Ascending aorta (tissue), 2 donors: ENCODE results near the gene IKZF5. TPM values are rescaled to one million over a fixed set of nuclear protein-coding genes. Genes with fewer than 3 reads are reported as not detected.

Experiments
- DNase-seq, 2 donors: peaks; one replicate each; pipeline ENCODE4 v3.0.0-alpha.2; 2019; ENCODE audit warnings: low spot score in 2 of 2
- H3K27ac ChIP-seq, 2 donors: fragments of 200-600 bp; sonication (generic); one replicate each; pipeline ENCODE4 v1.5.1; 2016 to 2017; ENCODE audit warnings: mild to moderate bottlenecking in 1 of 2
- H3K27me3 ChIP-seq: fragments of 200-600 bp; sonication (generic); one replicate; pipeline ENCODE4 v1.5.1; 2017
- H3K36me3 ChIP-seq, 2 donors: fragments of 200-600 bp; sonication (generic); one replicate each; pipeline ENCODE4 v1.5.1; 2016
- H3K4me1 ChIP-seq, 2 donors: fragments of 200-600 bp; sonication (generic); one replicate each; pipeline ENCODE4 v1.5.1; 2016 to 2017; ENCODE audit warnings: mild to moderate bottlenecking in 1 of 2
- H3K4me3 ChIP-seq, 2 donors: fragments of 200-600 bp; sonication (generic); one replicate each; pipeline ENCODE4 v1.5.1; 2016 to 2017; ENCODE audit warnings: mild to moderate bottlenecking in 1 of 2
- H3K9me3 ChIP-seq, 2 donors: fragments of 200-600 bp; sonication (generic); one replicate each; pipeline ENCODE4 v1.5.1; 2016
- CTCF ChIP-seq, 3 experiments: fragments of 200-600 bp in 2 of 3; fragments of 450-650 bp in 1 of 3; sonication (generic) in 2 of 3; IDR thresholded peaks; one replicate each; pipeline ENCODE4 v1.5.1; 2016 to 2019; ENCODE audit warnings: antibody characterized with exemption in 3 of 3, mild to moderate bottlenecking in 1 of 3, moderate library complexity in 1 of 3
- intact Hi-C: fragments of 100-400 bp; cut with DNase I; formaldehyde crosslinking; loops from one replicate; pipeline ENCODE4 v1.15.1; 2023
- total RNA-seq: library from RNA; depleted of rRNA; stranded (reverse); fragments of >200 nt; gene quantifications from one replicate; pipeline ENCODE4 v1.1.0, GENCODE V29; 2016

Gene IKZF5
- total RNA-seq, 1 donor from 2014 or later = 4.3 TPM

GRCh38 chr10:123042708-123043408 is 34.3 kb upstream of the IKZF5 start:
- Histone ChIP-seq H3K36me3 (peaks cover 19 to 35% of the 10 kb centered on the region in 2 donors), H3K9me3 (no peaks in the 10 kb centered on the region), H3K4me1 (no peaks in the 10 kb centered on the region), H3K27me3 (no peaks in the 10 kb centered on the region), H3K4me3 (no peak overlapping the region), H3K27ac (no peak overlapping the region)
- no peak for DNase-seq
- intact Hi-C loops = loop anchor here (5.0 kb wide), 1 partner anchor 514 kb away; no protein-coding TSS in a partner anchor
- TF ChIP-seq CTCF (IDR thresholded peaks at IDR 0.05) = no peak

- no peak overlapping the region for H3K27ac ChIP-seq
- no peaks in the 10 kb centered on the region for H3K4me1 ChIP-seq
- DNase-seq = no peak
- H3K4me3 ChIP-seq = no peak overlapping the region
- no peak for TF ChIP-seq CTCF (IDR thresholded peaks at IDR 0.05)
- H3K27me3 ChIP-seq = no peaks in the 10 kb centered on the region
- H3K36me3 ChIP-seq = peaks cover 13 to 43% of the 10 kb centered on the region in 2 donors
- intact Hi-C loops = no loop called here
- H3K9me3 ChIP-seq = no peaks in the 10 kb centered on the region
Measured at GRCh38 chr10:123039632-123039930, 31.0 kb upstream of the IKZF5 start.

GRCh38 chr10:123038782-123039631 is 30.4 kb upstream of the IKZF5 start:
- H3K4me1 ChIP-seq = no peaks in the 10 kb centered on the region
- intact Hi-C loops = no loop called here
- H3K36me3 ChIP-seq = peaks cover 13 to 42% of the 10 kb centered on the region in 2 donors
- TF ChIP-seq CTCF (IDR thresholded peaks at IDR 0.05) = no peak
- no peaks in the 10 kb centered on the region for H3K27me3 ChIP-seq
- H3K9me3 ChIP-seq = no peaks in the 10 kb centered on the region
- H3K4me3 ChIP-seq = no peak overlapping the region
- DNase-seq = no peak
- H3K27ac ChIP-seq = no peak overlapping the region

- H3K36me3 ChIP-seq = peaks cover 6 to 24% of the 10 kb centered on the region in 2 donors
- H3K27me3 ChIP-seq = no peaks in the 10 kb centered on the region
- H3K9me3 ChIP-seq = no peaks in the 10 kb centered on the region
- H3K4me3 ChIP-seq = no peak overlapping the region
- intact Hi-C loops = no loop called here
- TF ChIP-seq CTCF (IDR thresholded peaks at IDR 0.05) = no peak
- H3K4me1 ChIP-seq = no peaks in the 10 kb centered on the region
- H3K27ac ChIP-seq = no peak overlapping the region
- DNase-seq = no peak
Measured at GRCh38 chr10:123035467-123036086, 27.0 kb upstream of the IKZF5 start.

- Histone ChIP-seq H3K4me1 (no peaks in the 10 kb centered on the region), H3K4me3 (no peak overlapping the region), H3K36me3 (peaks cover 6 to 29% of the 10 kb centered on the region in 2 donors), H3K27ac (no peak overlapping the region), H3K9me3 (no peaks in the 10 kb centered on the region), H3K27me3 (no peaks in the 10 kb centered on the region)
- no peak for TF ChIP-seq CTCF (IDR thresholded peaks at IDR 0.05)
- no peak for DNase-seq
- intact Hi-C loops = no loop called here
Measured at GRCh38 chr10:123034332-123034731, 25.7 kb upstream of the IKZF5 start.
